ENCODE results near the gene ZNF25. TPM values are rescaled to one million over a fixed set of nuclear protein-coding genes. Genes with fewer than 3 reads are reported as not detected.
A peak's percentile ranks its signal among the peaks of the same experiment; 100 is the strongest.
"Not testable (repeated sequence)": the region's sequence is repeated elsewhere in the genome, so short reads cannot be mapped to it uniquely, and the experiment has no call there.

Gene ZNF25
- total RNA-seq (2014; rRNA removed; shearing (Covaris generic)) = 9.0 and 11.1 TPM in 2 replicates

DNA sequence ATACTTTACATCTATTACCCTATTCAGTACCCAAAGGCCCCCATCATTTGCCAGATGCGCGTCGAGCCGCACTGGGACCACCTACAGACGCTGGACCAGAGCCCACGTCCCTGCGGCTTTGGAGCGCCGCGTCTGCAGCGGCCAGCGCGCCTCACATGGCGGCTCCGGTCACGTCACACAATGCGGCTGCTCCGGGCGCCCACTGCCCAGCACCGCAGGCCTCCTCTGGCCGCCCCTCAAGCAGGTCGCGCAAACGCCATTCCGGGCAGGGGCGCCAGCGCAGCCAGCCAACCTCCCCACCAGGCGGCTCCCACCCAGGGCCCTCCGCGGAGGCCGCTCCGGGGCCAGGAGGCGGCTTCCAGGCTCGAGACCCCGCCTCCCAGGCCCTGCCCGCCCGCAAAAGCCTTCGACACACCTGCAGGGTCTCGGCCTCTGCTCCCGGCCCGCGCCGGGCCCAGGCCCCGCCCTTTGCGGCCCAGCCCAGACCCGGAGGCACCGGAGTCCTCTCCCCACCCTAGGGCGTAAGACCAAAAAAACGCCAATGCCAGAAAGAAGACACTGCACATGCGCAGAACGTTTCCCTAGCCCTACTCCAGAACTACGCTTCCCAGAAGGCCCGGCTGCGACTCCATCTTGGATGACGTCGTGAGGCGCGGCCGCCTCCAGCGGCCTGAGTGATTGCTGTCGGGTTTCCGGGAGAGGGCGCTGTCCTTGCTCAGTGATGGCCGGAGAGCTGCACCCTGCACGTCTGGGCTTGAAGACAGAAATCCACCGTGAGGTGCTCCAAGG is at the start of gene ZNF25:
Gene ZNF25, minus strand, starts transcription at position 557 of the 789 bp plus-strand sequence. CDS start 4,925 bp downstream, outside the sequence.
- DNase-seq (ENCODE audit: low spot score) = peak; percentile 99

- no peak for DNase-seq (ENCODE audit: low spot score)
Observed at GRCh38 chr10:38025283-38025682, 48.8 kb upstream of the ZNF25 start.

- not testable (repeated sequence) for DNase-seq (ENCODE audit: low spot score)
Observed at GRCh38 chr10:38019124-38019523, 42.7 kb upstream of the ZNF25 start.

DNA sequence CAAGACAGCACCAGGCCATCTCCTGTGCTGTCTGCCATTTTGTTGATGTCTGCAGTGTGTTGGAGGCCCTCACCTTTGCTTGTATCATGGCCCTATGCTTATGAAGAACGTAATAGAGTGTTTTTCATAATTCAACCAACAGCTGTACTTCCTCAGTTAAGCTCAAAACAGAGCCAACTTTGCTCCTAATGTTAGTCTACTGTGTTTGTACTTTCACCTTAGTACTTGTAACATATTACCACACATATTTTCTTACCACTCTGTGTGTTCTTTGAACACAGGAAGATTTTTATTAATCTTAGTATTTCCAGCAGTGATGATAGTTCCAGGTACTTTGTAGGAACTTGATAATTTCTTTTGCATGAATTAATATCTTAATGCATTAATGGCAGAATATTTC is 39.9 kb upstream of the ZNF25 start:
- no peak for DNase-seq (ENCODE audit: low spot score)

- peak; percentile 93 for DNase-seq (ENCODE audit: low spot score)
Observed at GRCh38 chr10:38010119-38010903, 33.9 kb upstream of the ZNF25 start, which contains the start of gene ZNF33A. TSS of gene ZNF33A (plus strand) at chr10:38010675. CDS start at chr10:38012342, 1,667 bp downstream.

GRCh38 chr10:38007991-38008390 is 31.5 kb upstream of the ZNF25 start:
- no peak for DNase-seq (ENCODE audit: low spot score)

DNA sequence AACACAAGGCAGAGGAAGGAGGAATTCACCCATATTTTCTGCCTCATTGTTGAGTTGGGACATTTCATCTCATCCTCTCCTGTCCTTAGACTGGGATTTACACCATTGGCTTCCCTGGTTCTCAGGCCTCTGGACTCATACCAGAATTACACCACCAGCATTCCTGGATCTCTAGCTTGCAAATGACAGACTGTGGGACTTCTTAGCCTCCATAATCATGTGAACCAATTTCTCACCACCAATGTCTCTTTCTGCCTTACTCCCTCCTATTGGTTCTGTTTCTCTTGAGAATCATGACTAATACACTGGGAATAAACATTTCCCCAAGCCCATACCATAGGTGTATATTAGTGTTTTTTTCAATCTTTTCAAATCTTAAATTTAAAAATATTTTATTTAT is 31.1 kb upstream of the ZNF25 start:
- DNase-seq (ENCODE audit: low spot score) = no peak

DNA sequence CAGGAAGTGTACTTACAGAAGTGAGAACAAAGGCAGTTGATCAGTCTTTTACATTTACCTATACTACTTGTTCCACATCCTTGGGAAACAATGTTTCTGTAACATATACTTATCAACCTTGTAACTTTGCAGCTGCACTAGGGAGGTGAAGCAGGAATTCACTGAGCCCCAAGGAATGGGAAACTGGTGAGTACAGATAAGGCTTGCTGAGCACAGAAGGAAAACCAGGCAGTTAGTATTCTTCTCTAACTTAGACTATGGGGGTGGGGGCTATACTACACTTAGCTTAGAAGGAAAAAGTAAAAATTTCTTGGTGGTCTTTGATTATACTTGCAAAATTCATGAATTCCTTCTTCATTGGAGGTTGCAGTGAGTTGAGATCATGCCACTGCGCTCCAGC is 27.1 kb upstream of the ZNF25 start:
- no peak for DNase-seq (ENCODE audit: low spot score)

DNA sequence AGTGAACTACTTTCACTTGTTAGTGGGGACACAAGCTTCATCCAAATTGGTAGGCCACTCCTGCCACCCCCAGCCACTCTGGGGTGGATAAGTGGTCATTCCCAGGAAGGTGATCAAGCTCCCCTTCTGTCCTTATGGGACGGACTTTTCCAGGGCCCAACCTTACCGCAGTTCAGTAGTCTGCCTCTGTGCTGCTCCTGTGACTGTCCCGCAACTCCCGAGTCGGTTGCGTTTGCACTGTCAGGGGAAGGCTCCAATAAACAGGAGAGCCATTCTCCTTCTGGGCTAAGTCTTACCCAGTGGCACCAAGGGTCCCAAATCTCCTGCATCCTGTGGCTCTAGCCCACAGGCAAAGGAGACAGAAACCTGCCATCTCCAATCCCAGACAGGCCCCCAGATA is 26.6 kb upstream of the ZNF25 start:
- no peak for DNase-seq (ENCODE audit: low spot score)

DNA sequence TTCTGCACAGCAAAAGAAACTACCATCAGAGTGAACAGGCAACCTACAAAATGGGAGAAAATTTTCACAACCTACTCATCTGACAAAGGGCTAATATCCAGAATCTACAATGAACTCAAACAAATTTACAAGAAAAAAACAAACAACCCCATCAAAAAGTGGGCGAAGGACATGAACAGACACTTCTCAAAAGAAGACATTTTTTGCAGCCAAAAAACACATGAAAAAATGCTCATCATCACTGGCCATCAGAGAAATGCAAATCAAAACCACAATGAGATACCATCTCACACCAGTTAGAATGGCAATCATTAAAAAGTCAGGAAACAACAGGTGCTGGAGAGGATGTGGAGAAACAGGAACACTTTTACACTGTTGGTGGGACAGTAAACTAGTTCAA is 24.0 kb upstream of the ZNF25 start:
- DNase-seq (ENCODE audit: low spot score) = not testable (repeated sequence)

GRCh38 chr10:37998920-37999319 is 22.5 kb upstream of the ZNF25 start:
- not testable (repeated sequence) for DNase-seq (ENCODE audit: low spot score)

DNA sequence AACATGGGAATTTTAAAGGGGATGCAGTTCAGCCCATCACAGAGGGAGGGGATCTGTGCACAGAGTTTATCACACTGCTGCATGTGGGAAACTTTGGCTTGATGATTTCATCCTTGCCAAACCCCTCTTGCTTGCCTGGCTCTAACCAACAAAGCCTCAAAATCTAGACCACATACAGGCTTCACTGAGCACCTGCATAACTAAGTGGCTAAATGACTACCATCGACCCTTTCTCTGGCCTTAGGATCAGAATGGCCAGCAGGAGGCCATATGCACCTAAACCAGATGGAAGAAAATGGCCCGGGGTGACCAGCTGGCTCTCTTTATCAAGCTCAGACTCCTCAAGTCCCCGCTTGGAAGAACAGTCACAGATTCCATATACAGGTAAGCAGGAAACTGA is 15.6 kb upstream of the ZNF25 start:
- DNase-seq (ENCODE audit: low spot score) = no peak

DNA sequence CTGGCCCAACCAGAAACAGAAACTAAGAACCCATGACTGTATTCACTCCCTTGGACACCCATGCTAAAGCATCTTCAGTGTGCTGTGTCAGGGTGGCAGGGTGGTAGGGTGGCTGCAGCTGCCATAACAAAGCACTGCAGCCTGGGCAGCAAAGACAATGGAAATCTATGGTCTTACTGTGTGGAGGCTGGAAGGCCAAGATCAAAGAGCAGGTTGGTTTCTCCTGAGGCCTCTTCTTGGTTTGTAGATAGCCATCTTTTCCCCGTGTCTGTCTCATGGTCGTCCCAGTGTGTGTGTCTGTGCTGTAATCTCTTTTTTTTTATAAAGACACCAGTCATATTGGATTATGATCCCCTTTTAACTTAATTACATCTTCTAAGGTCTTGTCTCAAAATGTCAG is 15.2 kb upstream of the ZNF25 start:
- no peak for DNase-seq (ENCODE audit: low spot score)

- DNase-seq (ENCODE audit: low spot score) = no peak
Observed at GRCh38 chr10:37976880-37977203, 395 bp upstream of the ZNF25 start.

DNA sequence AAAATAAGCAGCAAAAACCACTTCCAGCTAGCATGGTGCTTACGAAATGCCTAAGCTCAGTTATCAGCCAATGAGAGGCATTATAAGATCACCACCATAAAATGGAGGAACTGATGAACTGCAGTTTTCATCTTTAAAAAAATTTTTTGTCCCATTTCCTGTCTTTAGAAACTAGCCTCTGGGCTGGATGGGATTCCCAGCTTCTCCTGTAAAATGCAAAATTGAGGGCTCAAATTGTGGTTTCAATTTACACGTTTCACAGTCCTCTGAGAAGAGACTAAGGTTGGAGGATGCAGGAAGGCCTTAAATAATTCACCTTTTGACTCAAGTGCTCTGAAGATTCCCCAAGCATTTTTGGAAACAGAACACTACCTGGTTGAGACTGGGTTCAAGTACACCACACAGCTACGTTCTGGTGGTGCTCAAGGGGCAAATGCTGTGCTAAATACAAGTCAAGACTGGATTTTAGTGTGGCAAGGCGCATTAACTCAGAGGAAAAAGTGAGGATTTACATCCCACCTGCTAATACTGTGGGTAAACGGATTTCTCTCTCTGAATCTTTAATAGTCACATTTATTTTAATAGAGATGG is 951 bp downstream of the ZNF25 start:
- DNase-seq (ENCODE audit: low spot score) = peak; percentile 23

DNA sequence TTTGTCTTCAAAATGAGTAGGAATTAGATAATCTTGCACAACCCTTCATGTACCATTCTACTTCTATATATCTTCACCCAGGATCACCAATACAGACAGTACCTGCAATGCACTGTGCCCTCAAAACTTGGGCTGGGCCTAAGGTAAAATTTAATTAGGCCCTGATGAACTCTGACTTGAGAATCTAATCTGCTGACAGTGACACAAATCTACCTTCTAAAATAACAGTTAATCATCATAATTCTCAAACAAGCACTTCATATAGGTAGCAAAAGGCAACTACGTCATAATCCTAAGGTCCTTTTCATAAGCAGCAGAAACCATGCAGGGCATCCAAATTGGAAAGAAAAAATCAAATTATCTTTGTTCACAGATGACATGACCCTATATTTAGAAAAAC is 4.1 kb downstream of the ZNF25 start:
- no peak for DNase-seq (ENCODE audit: low spot score)

DNA sequence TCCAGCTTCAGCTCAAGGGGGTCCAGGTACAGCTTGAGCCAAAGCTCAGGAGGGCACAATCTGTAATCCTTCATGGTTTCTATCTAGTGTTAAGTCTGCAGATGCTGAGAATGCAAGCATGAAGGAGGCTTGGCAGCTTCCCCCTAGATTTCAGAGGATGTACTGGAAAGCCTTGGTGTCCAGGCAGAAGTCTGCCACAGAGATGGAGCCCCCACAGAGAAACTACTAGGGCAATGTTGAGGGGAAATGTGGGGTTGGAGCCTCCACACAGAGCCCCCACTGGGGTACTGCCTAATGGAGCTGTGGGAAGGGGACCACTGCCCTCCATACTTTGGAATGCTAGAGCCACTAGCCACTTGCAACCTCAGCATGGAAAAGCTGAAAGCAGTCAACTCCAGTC is 11.4 kb downstream of the ZNF25 start:
- no peak for DNase-seq (ENCODE audit: low spot score)

DNA sequence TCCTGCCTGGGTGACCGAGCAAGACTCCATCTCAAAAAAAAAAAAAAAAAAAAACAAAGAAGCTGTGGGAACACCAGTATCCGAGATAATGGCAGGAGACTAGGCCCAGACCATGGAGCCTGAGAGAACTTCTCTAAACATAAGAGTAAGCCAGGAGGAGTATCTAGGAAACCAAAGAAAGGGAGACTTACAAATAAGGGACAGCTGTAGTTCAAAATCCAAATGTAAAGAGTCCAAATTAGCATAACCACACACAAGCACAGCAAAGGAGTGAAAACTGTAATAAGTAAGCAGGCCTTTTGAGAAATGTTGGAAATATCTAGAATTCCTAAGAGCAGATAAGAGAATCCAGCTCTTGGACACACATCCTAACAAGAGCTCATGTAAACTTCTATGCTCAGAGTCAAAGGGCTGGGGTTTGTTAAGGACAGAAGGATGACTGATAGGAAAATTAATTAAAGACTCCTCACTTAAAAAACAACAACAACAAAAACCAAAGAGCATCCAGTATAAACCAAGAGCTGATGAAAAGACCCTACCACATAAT is 15.8 kb downstream of the ZNF25 start:
- DNase-seq (ENCODE audit: low spot score) = no peak

DNA sequence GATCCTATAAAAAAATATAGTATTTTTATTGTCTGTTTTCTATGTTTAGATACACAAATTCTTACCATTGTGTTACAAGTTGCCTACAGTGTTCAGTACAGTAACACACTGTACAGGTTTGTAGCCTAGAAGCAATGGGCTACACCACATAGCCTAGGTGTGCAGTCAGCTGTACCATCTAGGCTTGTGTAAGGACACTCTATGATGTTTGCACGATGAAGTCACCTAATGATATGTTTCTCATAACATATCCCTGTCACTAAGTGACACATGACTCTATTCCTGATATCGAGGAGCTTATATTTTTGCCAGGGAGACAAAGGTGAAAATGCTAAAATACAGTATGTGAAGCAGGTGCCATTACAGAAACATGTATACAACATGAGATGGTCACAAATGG is 18.6 kb downstream of the ZNF25 start:
- no peak for DNase-seq (ENCODE audit: low spot score)

GRCh38 chr10:37952926-37953325 is 23.5 kb downstream of the ZNF25 start:
- no peak for DNase-seq (ENCODE audit: low spot score)

DNA sequence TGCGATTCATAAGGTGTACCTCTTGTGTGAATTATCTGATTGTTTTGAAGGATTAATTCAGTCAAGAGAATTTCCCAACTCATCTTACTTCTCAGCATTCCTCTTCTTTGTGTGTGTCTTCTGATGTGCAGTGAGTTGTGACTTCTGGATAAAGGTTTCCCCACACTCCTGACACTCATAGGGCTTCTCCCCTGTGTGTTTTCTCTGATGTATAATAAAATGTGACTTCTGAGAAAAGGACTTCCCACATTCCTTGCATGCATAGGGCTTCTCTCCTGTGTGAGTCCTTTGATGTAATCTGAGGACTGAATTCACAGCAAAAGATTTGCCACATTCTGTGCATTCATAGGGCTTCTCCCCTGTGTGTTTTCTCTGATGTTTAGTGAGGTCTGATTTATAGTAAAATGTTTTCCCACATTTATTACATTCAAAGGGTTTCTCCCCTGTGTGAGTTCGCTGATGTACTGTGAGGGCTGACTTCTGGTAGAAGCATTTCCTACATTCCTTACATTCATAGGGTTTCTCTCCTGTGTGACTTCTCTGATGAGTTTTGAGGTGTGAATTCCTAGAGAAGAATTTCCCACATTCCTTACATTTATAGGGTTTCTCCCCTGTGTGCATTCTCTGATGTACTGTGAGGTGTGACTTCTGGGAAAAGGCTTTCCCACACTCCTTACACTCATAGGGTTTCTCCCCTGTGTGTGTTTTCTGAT is 24.2 kb downstream of the ZNF25 start:
- peak; percentile 25 for DNase-seq (ENCODE audit: low spot score)

DNA sequence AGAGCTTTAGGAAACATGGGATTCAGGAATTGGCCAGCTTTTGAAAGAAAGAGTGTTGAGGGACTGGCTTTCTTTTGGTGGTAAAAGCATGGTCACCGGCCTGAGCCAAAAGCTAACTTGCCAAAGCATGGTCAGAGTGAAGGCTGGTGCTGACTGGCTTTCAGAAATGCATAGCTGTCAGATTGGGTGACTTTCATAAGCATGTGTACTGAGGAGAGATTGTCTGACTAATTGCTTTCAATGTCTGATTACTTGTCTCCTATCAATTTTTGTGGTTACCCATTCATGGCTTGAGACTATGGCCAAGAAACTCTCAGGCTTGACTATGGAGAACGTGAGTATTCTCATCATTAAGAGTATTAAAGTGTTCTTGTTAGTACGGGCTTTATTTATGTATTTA is 28.2 kb downstream of the ZNF25 start:
- no peak for DNase-seq (ENCODE audit: low spot score)
